IMR-90 (cell line): ENCODE results near the gene RETN. TPM values are rescaled to one million over a fixed set of nuclear protein-coding genes. Genes with fewer than 3 reads are reported as not detected.
A peak's percentile ranks its signal among the peaks of the same experiment; 100 is the strongest.

Experiments used
- ATAC-seq: fragments of 200-7000 bp; cut with Tn5 transposase; 2 replicates; pipeline ENCODE4 v1.9.1; 2020; ENCODE audit warnings: low read depth, mild to moderate bottlenecking, moderate library complexity
- BruUV-seq: library from RNA; stranded (reverse); fragments of 400-500 nt; replicated peaks from 2 replicates; lab custom pipeline; 2021; lab: Mats Ljungman, UMichigan
- CTCF ChIA-PET: fragments of 300-600 bp; formaldehyde crosslinking; extraction: SDS; loops from one replicate; lab custom pipeline; 2021; ENCODE audit warnings: antibody characterized with exemption; lab: Yijun Ruan, JAX
- POLR2A ChIA-PET: fragments of 300-600 bp; sonication (Branson Sonifier 250); formaldehyde crosslinking; loops from one replicate; lab custom pipeline; 2022; ENCODE audit warnings: antibody characterized with exemption; ENCODE audit not compliant: unreplicated experiment; lab: Charles Lee
- DNase-seq: peaks from one replicate; pipeline ENCODE4 v3.0.0; 2013
- H2AFZ ChIP-seq: replicated peaks from 2 replicates; pipeline ENCODE3; 2013; ENCODE audit warnings: low read length, mild to moderate bottlenecking; ENCODE audit not compliant: poor library complexity
- H2AK5ac ChIP-seq: 2 replicates; pipeline ENCODE4 v1.6.1; 2013; ENCODE audit warnings: low read depth, low read length, inconsistent platforms
- H2AK9ac ChIP-seq: replicated peaks from 2 replicates; pipeline ENCODE3; 2013; ENCODE audit warnings: mild to moderate bottlenecking, low read depth, low read length, moderate library complexity; ENCODE audit not compliant: poor library complexity
- H2BK120ac ChIP-seq: 2 replicates; pipeline ENCODE4 v1.6.1; 2013; ENCODE audit warnings: low read depth, low read length, inconsistent platforms
- H2BK15ac ChIP-seq: 3 replicates; pipeline ENCODE4 v1.6.1; 2013; ENCODE audit warnings: low read depth, low read length, inconsistent platforms
- H2BK20ac ChIP-seq: 2 replicates; pipeline ENCODE4 v1.6.1; 2013; ENCODE audit warnings: low read depth, mild to moderate bottlenecking, inconsistent platforms, low read length, moderate library complexity
- H2BK5ac ChIP-seq: 2 replicates; pipeline ENCODE4 v1.6.1; 2013; ENCODE audit warnings: mild to moderate bottlenecking, low read depth, low read length, inconsistent platforms; ENCODE audit not compliant: poor library complexity, severe bottlenecking
- H3K14ac ChIP-seq: replicated peaks from 2 replicates; pipeline ENCODE4 v1.6.1; 2013; ENCODE audit warnings: low read depth, low read length, inconsistent platforms
- H3K18ac ChIP-seq: 2 replicates; pipeline ENCODE4 v1.6.1; 2013; ENCODE audit warnings: low read depth, low read length, control low read depth
- H3K23ac ChIP-seq: 2 replicates; pipeline ENCODE4 v1.6.1; 2013; ENCODE audit warnings: low read depth, low read length, inconsistent platforms
- H3K27ac ChIP-seq: 2 replicates; pipeline ENCODE4 v1.5.1; 2013; ENCODE audit warnings: mild to moderate bottlenecking, control low read depth, low read length; ENCODE audit not compliant: insufficient read depth
- H3K27me3 ChIP-seq: 2 replicates; pipeline ENCODE4 v1.6.1; 2013; ENCODE audit warnings: low read length; ENCODE audit not compliant: control insufficient read depth, insufficient read depth
- H3K36me3 ChIP-seq: 2 replicates; pipeline ENCODE4 v1.6.1; 2013; ENCODE audit warnings: low read length, mixed read lengths; ENCODE audit not compliant: control insufficient read depth, insufficient read depth
- H3K4ac ChIP-seq: 2 replicates; pipeline ENCODE4 v1.6.1; 2013; ENCODE audit warnings: low read depth, low read length, inconsistent platforms
- H3K4me1 ChIP-seq: 2 replicates; pipeline ENCODE4 v1.6.1; 2013; ENCODE audit warnings: low read length, mixed read lengths; ENCODE audit not compliant: control insufficient read depth, insufficient read depth
- H3K4me2 ChIP-seq: 2 replicates; pipeline ENCODE4 v1.6.1; 2013; ENCODE audit warnings: low read depth, mild to moderate bottlenecking, control low read depth, low read length, moderate library complexity
- H3K4me3 ChIP-seq: 2 replicates; pipeline ENCODE4 v1.5.1; 2013; ENCODE audit warnings: low read depth, mild to moderate bottlenecking, control low read depth, low read length, moderate library complexity; ENCODE audit not compliant: insufficient read depth
- H3K56ac ChIP-seq: 2 replicates; pipeline ENCODE4 v1.6.1; 2013; ENCODE audit warnings: low read length, inconsistent platforms; ENCODE audit not compliant: insufficient read depth; ENCODE audit errors: extremely low read depth
- H3K79me1 ChIP-seq, 2 experiments: 2 replicates each; pipeline ENCODE4 v1.6.1; 2013; ENCODE audit warnings: low read length in 2 of 2, inconsistent platforms in 1 of 2, low read depth in 1 of 2
- H3K9ac ChIP-seq: 2 replicates; pipeline ENCODE4 v1.6.1; 2013; ENCODE audit warnings: low read depth, low read length, control low read depth
- H3K9me1 ChIP-seq: 2 replicates; pipeline ENCODE4 v1.6.1; 2013; ENCODE audit warnings: low read length, inconsistent platforms; ENCODE audit not compliant: insufficient read depth
- H3K9me3 ChIP-seq: 2 replicates; pipeline ENCODE4 v1.6.1; 2013; ENCODE audit warnings: low read length; ENCODE audit not compliant: control insufficient read depth, insufficient read depth
- H4K20me1 ChIP-seq: 2 replicates; pipeline ENCODE4 v1.6.1; 2013; ENCODE audit warnings: low read length, inconsistent platforms; ENCODE audit not compliant: insufficient read depth
- H4K5ac ChIP-seq: 2 replicates; pipeline ENCODE4 v1.6.1; 2013; ENCODE audit warnings: mild to moderate bottlenecking, low read depth, low read length, control low read depth
- H4K8ac ChIP-seq, 2 experiments: 2 replicates each; pipeline ENCODE4 v1.6.1; 2013; ENCODE audit warnings: low read depth in 2 of 2, low read length in 2 of 2, control low read depth in 1 of 2, inconsistent platforms in 1 of 2
- H4K91ac ChIP-seq: 2 replicates; pipeline ENCODE4 v1.6.1; 2013; ENCODE audit warnings: low read depth, low read length, inconsistent platforms; ENCODE audit not compliant: insufficient read depth
- BHLHE40 ChIP-seq: fragments of 150-350 bp; IDR thresholded peaks from 2 replicates; pipeline ENCODE4 v1.6.1; 2016; ENCODE audit warnings: mild to moderate bottlenecking, low read depth, low read length
- CEBPB ChIP-seq: IDR thresholded peaks from 2 replicates; pipeline ENCODE4 v1.6.1; 2012; ENCODE audit warnings: low read depth, low read length, improper control_type of control experiment
- FOS ChIP-seq: fragments of 150-350 bp; IDR thresholded peaks from 2 replicates; pipeline ENCODE4 v1.6.1; 2016; ENCODE audit warnings: low read depth, low read length
- POLR2A ChIP-seq: IDR thresholded peaks from 2 replicates; pipeline ENCODE4 v1.6.1; 2012; ENCODE audit warnings: mild to moderate bottlenecking, low read depth, low read length
- WGBS, 2 experiments: methylation state at CpG; one replicate each; pipeline versions ENCODE4 v1.1.5 to v1.1.7; 2013; ENCODE audit warnings: missing lambda C conversion rate in 2 of 2; ENCODE audit not compliant: insufficient read length in 1 of 2; ENCODE audit errors: extremely low coverage in 2 of 2; 5-methylcytosine and 5-hydroxymethylcytosine counted together
- dilution Hi-C: fragments of 300-500 bp; cut with HindIII; formaldehyde crosslinking; loops from one replicate; pipeline ENCODE4 v1.14.3; 2018; ENCODE audit warnings: low sequenced_read_pairs; ENCODE audit not compliant: unreplicated experiment
- in situ Hi-C: fragments of 300-500 bp; cut with MboI; formaldehyde crosslinking; loops from 3 replicates; pipeline ENCODE4 v1.14.3; 2019; ENCODE audit warnings: low sequenced_read_pairs, inconsistent platforms, mixed read lengths
- intact Hi-C: fragments of 100-400 bp; cut with micrococcal nuclease; formaldehyde crosslinking; loops from 2 replicates; pipeline ENCODE4 v1.10.0; 2022
- polyA plus RNA-seq, 3 experiments: library from polyadenylated mRNA; depleted of rRNA; stranded (reverse); fragments of >200 nt; gene quantifications; 2 replicates each; pipeline ENCODE4 v1.2.3, GENCODE V29; 2012; ENCODE audit warnings: low replicate concordance in 1 of 3
- total RNA-seq: library from RNA; depleted of rRNA; stranded (reverse); fragments of >200 nt; gene quantifications from 2 replicates; pipeline ENCODE4 v1.2.3, GENCODE V29; 2012

RETN gene
- total and polyA plus RNA-seq, 2 of the 4 experiments (the other 2 are of a cell fraction) = not detected

DNA sequence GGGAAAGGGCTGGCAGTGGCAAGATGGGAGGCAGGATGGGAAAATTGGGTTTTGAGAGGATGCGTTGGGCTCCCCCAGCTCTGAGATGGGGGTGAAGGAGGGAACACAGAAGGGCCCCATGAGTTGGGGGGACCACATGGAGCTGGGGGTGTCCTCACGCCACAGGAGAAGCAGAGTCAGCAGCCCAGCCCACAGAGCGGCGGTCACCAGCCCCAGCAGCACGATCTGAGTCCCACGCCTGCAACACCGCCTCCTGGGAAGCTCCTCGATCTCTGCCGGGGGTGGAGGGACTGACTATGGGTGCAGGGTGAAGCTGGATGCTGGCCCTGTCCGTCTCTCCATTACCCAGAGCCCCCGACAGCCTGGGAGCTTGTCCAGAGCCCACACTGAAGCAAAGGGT is 29.7 kb downstream of the RETN start:
- dilution Hi-C loops (no loop called here), intact Hi-C loops (no loop called here), in situ Hi-C loops (no loop called here)
- no peak overlapping the region for H3K4me2 ChIP-seq
- no peak overlapping the region for H2AFZ ChIP-seq
- BruUV-seq = no TSS peak
- no peak overlapping the region for H4K8ac ChIP-seq
- no peak overlapping the region for H2AK5ac ChIP-seq
- no peaks in the 10 kb centered on the region for H3K9me3 ChIP-seq
- no peak overlapping the region for H3K27ac ChIP-seq
- no peak overlapping the region for H2BK20ac ChIP-seq
- H4K91ac ChIP-seq = no peak overlapping the region
- H4K5ac ChIP-seq = no peak overlapping the region
- no peak overlapping the region for H3K4me3 ChIP-seq
- H2AK9ac ChIP-seq = peak overlapping the region; percentile 28
- no peak overlapping the region for H3K56ac ChIP-seq
- H2BK5ac ChIP-seq = no peak overlapping the region
- ATAC-seq (no peak), DNase-seq (no peak)
- H2BK120ac ChIP-seq = no peak overlapping the region
- no CpG with 5 or more reads among the region's 11 CpGs for WGBS, 2 experiments
- ChIA-PET POLR2A (no interaction called here), CTCF (interaction anchor here (0.7 to 1.4 kb wide), 2 partner anchors 18 to 84 kb away, joined by 3 to 6 read pairs; partner anchors contain the start of gene TRAPPC5)
- H4K20me1 ChIP-seq = no peaks in the 10 kb centered on the region
- no peak for TF ChIP-seq CEBPB
- TF ChIP-seq POLR2A = no peak
- no peak for TF ChIP-seq FOS
- TF ChIP-seq BHLHE40 = no peak
- no peak overlapping the region for H3K9ac ChIP-seq
- no peak overlapping the region for H3K18ac ChIP-seq
- H3K79me1 ChIP-seq = no peaks in the 10 kb centered on the region
- no peak overlapping the region for H2BK15ac ChIP-seq
- H3K14ac ChIP-seq = no peak overlapping the region
- H3K9me1 ChIP-seq = no peaks in the 10 kb centered on the region
- H3K4ac ChIP-seq = no peak overlapping the region
- H3K23ac ChIP-seq = no peak overlapping the region
- no peaks in the 10 kb centered on the region for H3K4me1 ChIP-seq
- H3K36me3 ChIP-seq = no peaks in the 10 kb centered on the region
- H3K27me3 ChIP-seq = peaks cover 24% of the 10 kb centered on the region
